HG03025 (cell line): ENCODE results near the gene MED12.

Experiments used
- ATAC-seq: cut with Tn5 transposase; IDR thresholded peaks from one replicate; pipeline ENCODE4 v1.9.1; 2021; ENCODE audit warnings: mild to moderate bottlenecking, moderate library complexity; ENCODE audit not compliant: unreplicated experiment, low FRiP score

MED12 gene

GRCh38 chrX:71106427-71106826 lies 12.0 kb upstream of the MED12 start, which contains the start of gene CXorf65:
TSS of gene CXorf65 (minus strand) at chrX:71106740. CDS start at chrX:71106556, 184 bp downstream.
- ATAC-seq: no peak

- no peak for ATAC-seq
Observed at GRCh38 chrX:71107245-71107644, 11.2 kb upstream of the MED12 start.

GRCh38 chrX:71107762-71108360 lies 10.5 kb upstream of the MED12 start:
- no peak for ATAC-seq

GRCh38 chrX:71109051-71109450 lies 9.3 kb upstream of the MED12 start:
- no peak for ATAC-seq

GRCh38 chrX:71111141-71111843 lies 7.1 kb upstream of the MED12 start, which contains the start of gene IL2RG:
TSS of gene IL2RG (minus strand) at chrX:71111577. CDS start at chrX:71111539, 38 bp downstream.
- peak; percentile 60 for ATAC-seq

- ATAC-seq: no peak
Observed at GRCh38 chrX:71111921-71112431, 6.4 kb upstream of the MED12 start.

GRCh38 chrX:71117358-71117757 lies 1.0 kb upstream of the MED12 start:
- no peak for ATAC-seq

GRCh38 chrX:71118985-71119535 lies 664 bp downstream of the MED12 start:
- ATAC-seq: no peak

GRCh38 chrX:71128166-71128833 lies 9.9 kb downstream of the MED12 start:
- ATAC-seq: no peak

GRCh38 chrX:71128915-71129765 lies 10.7 kb downstream of the MED12 start:
- ATAC-seq: no peak

GRCh38 chrX:71131510-71131909 lies 13.1 kb downstream of the MED12 start:
- no peak for ATAC-seq

GRCh38 chrX:71140440-71140839 lies 22.0 kb downstream of the MED12 start:
- ATAC-seq: no peak

- ATAC-seq: no peak
Observed at GRCh38 chrX:71143508-71143907, 25.1 kb downstream of the MED12 start.

- ATAC-seq: no peak
Observed at GRCh38 chrX:71144651-71145050, 26.3 kb downstream of the MED12 start, which contains the start of gene NLGN3. TSS of gene NLGN3 (plus strand) at chrX:71144841. CDS start at chrX:71147750, 2,909 bp downstream.

- ATAC-seq: no peak
Observed at GRCh38 chrX:71147496-71148277, 29.3 kb downstream of the MED12 start.

GRCh38 chrX:71148278-71148663 lies 29.9 kb downstream of the MED12 start:
- no peak for ATAC-seq

- ATAC-seq: no peak
Observed at GRCh38 chrX:71151366-71151765, 33.0 kb downstream of the MED12 start.

GRCh38 chrX:71154196-71154595 lies 35.8 kb downstream of the MED12 start:
- ATAC-seq: no peak

- ATAC-seq: no peak
Observed at GRCh38 chrX:71154641-71155040, 36.2 kb downstream of the MED12 start.
